Endodermal cell (in vitro differentiated cells): ENCODE results near the gene SETD1B. TPM values are rescaled to one million over a fixed set of nuclear protein-coding genes. Genes with fewer than 3 reads are reported as not detected.

Source experiments
- DNase-seq: peaks from one replicate; pipeline ENCODE4 v3.0.0-alpha.2; 2017
- H3K27ac ChIP-seq: 2 replicates; pipeline ENCODE4 v1.5.1; 2013; ENCODE audit warnings: mild to moderate bottlenecking, low read depth, low read length, moderate library complexity
- H3K27me3 ChIP-seq: 2 replicates; pipeline ENCODE4 v1.6.1; 2013; ENCODE audit warnings: mild to moderate bottlenecking, low read length, moderate library complexity; ENCODE audit not compliant: insufficient read depth, control insufficient read depth, poor library complexity, severe bottlenecking
- H3K36me3 ChIP-seq: 2 replicates; pipeline ENCODE4 v1.7.0; 2013; ENCODE audit warnings: mild to moderate bottlenecking, low read length, moderate library complexity; ENCODE audit not compliant: control insufficient read depth, insufficient read depth
- H3K4me1 ChIP-seq: one replicate; pipeline ENCODE4 v1.7.0; 2013; ENCODE audit warnings: low read length; ENCODE audit not compliant: control insufficient read depth, insufficient read depth
- H3K4me3 ChIP-seq: 2 replicates; pipeline ENCODE4 v1.5.1; 2013; ENCODE audit warnings: mild to moderate bottlenecking, low read length, moderate library complexity
- H3K9ac ChIP-seq: 2 replicates; pipeline ENCODE4 v1.6.1; 2013; ENCODE audit warnings: mild to moderate bottlenecking, low read length, moderate library complexity; ENCODE audit not compliant: poor library complexity, severe bottlenecking; ENCODE audit errors: extremely low read depth
- H3K9me3 ChIP-seq: 2 replicates; pipeline ENCODE4 v1.6.1; 2013; ENCODE audit warnings: mild to moderate bottlenecking, low read length, moderate library complexity; ENCODE audit not compliant: control insufficient read depth
- H3K27ac Mint-ChIP-seq: 2 replicates; pipeline ENCODE4 v1.8.0; 2020; ENCODE audit warnings: mixed read lengths
- H3K27me3 Mint-ChIP-seq: 2 replicates; pipeline ENCODE4 v1.8.0; 2021; ENCODE audit warnings: mild to moderate bottlenecking, mixed read lengths; ENCODE audit not compliant: insufficient read depth
- H3K36me3 Mint-ChIP-seq: 2 replicates; pipeline ENCODE4 v1.8.0; 2020; ENCODE audit warnings: low read depth, mixed read lengths
- H3K4me1 Mint-ChIP-seq: 2 replicates; pipeline ENCODE4 v1.8.0; 2020; ENCODE audit warnings: mixed read lengths
- H3K4me3 Mint-ChIP-seq: 2 replicates; pipeline ENCODE4 v1.8.0; 2020; ENCODE audit warnings: mild to moderate bottlenecking, moderate library complexity, mixed read lengths
- H3K9me3 Mint-ChIP-seq: 2 replicates; pipeline ENCODE4 v1.8.0; 2020; ENCODE audit warnings: mild to moderate bottlenecking, mixed read lengths
- CTCF ChIP-seq: fragments of 200-600 bp; sonication (generic); conservative IDR thresholded peaks from 2 replicates; pipeline ENCODE4 v1.5.0; 2021; ENCODE audit warnings: antibody characterized with exemption, mild to moderate bottlenecking
- WGBS, 2 experiments: methylation state at CpG; one replicate each; pipeline versions ENCODE4 v1.1.5 to v1.1.7; 2013; ENCODE audit warnings: missing lambda C conversion rate in 2 of 2, mixed read lengths in 1 of 2; ENCODE audit not compliant: insufficient coverage in 1 of 2, insufficient read length in 1 of 2; 5-methylcytosine and 5-hydroxymethylcytosine counted together
- total RNA-seq, 2 donors: library from RNA; stranded (reverse); fragmentation: NEBNext Ultra II Directional in 1 of 2; extraction: Animal tissue kit (Norgen Biotek cat#: 25700) in 1 of 2; gene quantifications; 2 replicates in 1 of 2; 3 replicates in 1 of 2; pipeline ENCODE4 v1.2.1, GENCODE V29; 2021

The SETD1B gene
- total RNA-seq, 2 donors from 2014 or later: 30.7 to 32.6 TPM

GRCh38 chr12:121817648-121818043 lies 13.8 kb downstream of the SETD1B start:
- H3K9me3 Mint-ChIP-seq: no peaks in the 10 kb centered on the region
- Histone ChIP-seq H3K4me1 (no peaks in the 10 kb centered on the region), H3K4me3 (no peak overlapping the region), H3K36me3 (peaks cover 85% of the 10 kb centered on the region), H3K27ac (no peak overlapping the region), H3K9me3 (no peaks in the 10 kb centered on the region), H3K9ac (no peak overlapping the region), H3K27me3 (no peaks in the 10 kb centered on the region)
- no peak overlapping the region for H3K4me3 Mint-ChIP-seq
- no peak for TF ChIP-seq CTCF
- no peak for DNase-seq
- no peaks in the 10 kb centered on the region for H3K27me3 Mint-ChIP-seq
- peaks cover 8% of the 10 kb centered on the region for H3K4me1 Mint-ChIP-seq
- no peak overlapping the region for H3K27ac Mint-ChIP-seq
- 93 to 97% methylated on average over 11 to 18 of the region's 18 CpGs for WGBS, 2 experiments
- H3K36me3 Mint-ChIP-seq: peaks cover 63% of the 10 kb centered on the region

DNA sequence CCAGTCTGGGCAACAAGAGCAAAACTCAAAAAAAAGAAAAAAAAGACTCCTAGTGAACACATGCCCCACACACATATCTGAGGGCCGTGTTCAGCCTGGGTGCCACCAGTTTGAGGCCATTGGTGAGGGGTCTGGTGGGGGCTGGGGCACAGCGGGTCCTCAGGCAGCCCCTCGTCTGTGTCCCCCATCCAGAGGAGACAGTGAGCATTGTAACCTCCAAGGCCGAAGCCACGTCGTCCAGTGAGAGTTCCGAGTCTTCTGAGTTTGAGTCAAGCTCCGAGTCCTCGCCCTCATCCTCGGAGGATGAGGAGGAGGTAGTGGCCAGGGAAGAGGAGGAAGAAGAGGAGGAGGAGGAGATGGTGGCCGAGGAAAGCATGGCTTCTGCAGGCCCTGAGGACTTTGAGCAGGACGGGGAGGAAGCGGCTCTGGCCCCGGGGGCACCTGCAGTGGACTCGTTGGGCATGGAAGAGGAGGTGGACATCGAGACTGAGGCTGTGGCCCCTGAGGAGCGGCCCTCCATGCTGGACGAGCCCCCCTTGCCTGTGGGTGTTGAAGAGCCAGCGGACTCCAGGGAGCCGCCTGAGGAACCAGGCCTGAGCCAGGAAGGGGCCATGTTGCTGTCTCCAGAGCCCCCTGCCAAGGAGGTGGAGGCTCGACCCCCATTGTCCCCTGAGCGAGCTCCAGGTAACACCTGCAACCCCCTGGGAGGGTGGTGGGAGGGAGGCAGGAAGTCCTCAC lies 15.6 kb downstream of the SETD1B start:
- Mint-ChIP-seq H3K27me3 (no peaks in the 10 kb centered on the region), H3K4me3 (no peak overlapping the region), H3K4me1 (no peaks in the 10 kb centered on the region), H3K36me3 (peaks cover 65% of the 10 kb centered on the region), H3K27ac (no peak overlapping the region), H3K9me3 (no peaks in the 10 kb centered on the region)
- 93 to 96% methylated on average over 8 to 22 of the region's 22 CpGs for WGBS, 2 experiments
- no peaks in the 10 kb centered on the region for H3K9me3 ChIP-seq
- no peak for TF ChIP-seq CTCF
- H3K27me3 ChIP-seq: no peaks in the 10 kb centered on the region
- H3K9ac ChIP-seq: no peak overlapping the region
- H3K27ac ChIP-seq: no peak overlapping the region
- no peak for DNase-seq
- peaks cover 83% of the 10 kb centered on the region for H3K36me3 ChIP-seq
- no peaks in the 10 kb centered on the region for H3K4me1 ChIP-seq
- no peak overlapping the region for H3K4me3 ChIP-seq

DNA sequence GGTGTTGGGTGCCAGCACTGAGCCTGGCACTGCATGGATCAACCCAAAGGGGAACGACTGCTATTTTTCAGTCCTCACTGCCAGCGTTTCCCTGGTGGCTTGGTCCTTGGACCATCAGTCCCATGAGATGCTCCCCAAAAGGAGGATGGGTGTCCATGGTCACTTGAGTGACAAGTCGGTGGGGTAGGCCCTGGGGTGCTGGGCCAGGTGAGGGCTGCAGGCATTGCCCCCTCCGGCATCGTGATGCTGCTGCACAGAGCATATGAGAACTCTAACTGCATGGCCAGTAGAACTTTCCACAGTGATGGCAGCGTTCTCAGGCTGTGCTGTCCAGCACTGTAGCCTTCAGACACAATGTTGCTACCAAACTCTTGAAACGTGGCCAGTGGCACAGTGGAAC lies 16.2 kb downstream of the SETD1B start:
- Histone ChIP-seq H3K27ac (no peak overlapping the region), H3K9ac (no peak overlapping the region), H3K4me1 (no peaks in the 10 kb centered on the region), H3K9me3 (no peaks in the 10 kb centered on the region), H3K4me3 (no peak overlapping the region), H3K36me3 (peaks cover 82% of the 10 kb centered on the region), H3K27me3 (no peaks in the 10 kb centered on the region)
- Mint-ChIP-seq H3K27ac (no peak overlapping the region), H3K36me3 (peaks cover 66% of the 10 kb centered on the region), H3K27me3 (no peaks in the 10 kb centered on the region), H3K4me3 (no peak overlapping the region), H3K4me1 (no peaks in the 10 kb centered on the region), H3K9me3 (no peaks in the 10 kb centered on the region)
- TF ChIP-seq CTCF: no peak
- WGBS, 2 experiments: 95% methylated on average over 4 to 7 of the region's 7 CpGs
- no peak for DNase-seq
